ENCODE measurements around the gene C3orf18.

DNA sequence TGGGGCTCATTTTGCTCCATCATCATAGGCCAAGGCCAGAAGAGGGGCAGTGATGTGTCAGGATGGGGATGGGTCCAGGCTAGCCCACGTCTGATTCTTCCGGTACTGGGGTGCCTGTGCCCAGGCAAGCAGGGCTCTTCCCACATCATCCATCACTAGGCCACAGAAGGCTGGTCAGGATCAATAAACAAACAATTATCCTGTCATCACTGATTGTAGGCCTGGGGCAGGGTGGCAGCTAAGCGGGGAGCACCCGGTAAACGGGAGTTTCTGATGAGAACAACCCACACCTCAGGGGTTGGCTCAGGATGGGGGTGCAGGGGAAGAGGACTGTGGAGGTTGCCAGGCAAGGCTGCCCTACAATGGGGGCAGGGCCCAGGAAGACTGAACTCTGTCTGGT lies 46.0 kb downstream of the C3orf18 start:
- TF ChIP-seq EZH2 (IDR thresholded peaks at IDR 0.05; ENCODE audit: low read length): no peak
- no peak for TF ChIP-seq CTCF (optimal IDR thresholded peaks at IDR 0.05 in 1 of 3, IDR thresholded peaks at IDR 0.05 in 1 of 3, conservative IDR thresholded peaks at IDR 0.05 in 1 of 3; ENCODE audit: extremely low read depth in 1 of 3, insufficient read depth in 2 of 3, low read length in 3 of 3)

All from keratinocyte (primary cell).